ENCODE measurements around the gene COPS7B. TPM values are rescaled to one million over a fixed set of nuclear protein-coding genes. Genes with fewer than 3 reads are reported as not detected.

Gene COPS7B
- polyA plus RNA-seq, 1 of the 3 experiments (the other 2 are of a cell fraction): 60.5 TPM

- TF ChIP-seq REST (IDR thresholded peaks at IDR 0.05; ENCODE audit: low read depth, low read length): no peak
- TF ChIP-seq CHD2 (IDR thresholded peaks at IDR 0.05; ENCODE audit: low read length, partially characterized antibody): peak; percentile 93
- TF ChIP-seq, protein P1, sequence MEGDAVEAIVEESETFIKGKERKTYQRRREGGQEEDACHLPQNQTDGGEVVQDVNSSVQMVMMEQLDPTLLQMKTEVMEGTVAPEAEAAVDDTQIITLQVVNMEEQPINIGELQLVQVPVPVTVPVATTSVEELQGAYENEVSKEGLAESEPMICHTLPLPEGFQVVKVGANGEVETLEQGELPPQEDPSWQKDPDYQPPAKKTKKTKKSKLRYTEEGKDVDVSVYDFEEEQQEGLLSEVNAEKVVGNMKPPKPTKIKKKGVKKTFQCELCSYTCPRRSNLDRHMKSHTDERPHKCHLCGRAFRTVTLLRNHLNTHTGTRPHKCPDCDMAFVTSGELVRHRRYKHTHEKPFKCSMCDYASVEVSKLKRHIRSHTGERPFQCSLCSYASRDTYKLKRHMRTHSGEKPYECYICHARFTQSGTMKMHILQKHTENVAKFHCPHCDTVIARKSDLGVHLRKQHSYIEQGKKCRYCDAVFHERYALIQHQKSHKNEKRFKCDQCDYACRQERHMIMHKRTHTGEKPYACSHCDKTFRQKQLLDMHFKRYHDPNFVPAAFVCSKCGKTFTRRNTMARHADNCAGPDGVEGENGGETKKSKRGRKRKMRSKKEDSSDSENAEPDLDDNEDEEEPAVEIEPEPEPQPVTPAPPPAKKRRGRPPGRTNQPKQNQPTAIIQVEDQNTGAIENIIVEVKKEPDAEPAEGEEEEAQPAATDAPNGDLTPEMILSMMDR (IDR thresholded peaks at IDR 0.05): no peak
- no peak for TF ChIP-seq TCF12 (IDR thresholded peaks at IDR 0.05)
- TF ChIP-seq NRF1 (IDR thresholded peaks at IDR 0.05; ENCODE audit: low read depth, low read length): peak; percentile 34; the same call in 1 of the 2 replicates
- TF ChIP-seq MEF2A (IDR thresholded peaks at IDR 0.05; ENCODE audit: borderline replicate concordance, low read depth): no peak
Observed at GRCh38 chr2:231780909-231781797, 5.1 kb upstream of the COPS7B start, which contains the start of gene PDE6D (continued).

DNA sequence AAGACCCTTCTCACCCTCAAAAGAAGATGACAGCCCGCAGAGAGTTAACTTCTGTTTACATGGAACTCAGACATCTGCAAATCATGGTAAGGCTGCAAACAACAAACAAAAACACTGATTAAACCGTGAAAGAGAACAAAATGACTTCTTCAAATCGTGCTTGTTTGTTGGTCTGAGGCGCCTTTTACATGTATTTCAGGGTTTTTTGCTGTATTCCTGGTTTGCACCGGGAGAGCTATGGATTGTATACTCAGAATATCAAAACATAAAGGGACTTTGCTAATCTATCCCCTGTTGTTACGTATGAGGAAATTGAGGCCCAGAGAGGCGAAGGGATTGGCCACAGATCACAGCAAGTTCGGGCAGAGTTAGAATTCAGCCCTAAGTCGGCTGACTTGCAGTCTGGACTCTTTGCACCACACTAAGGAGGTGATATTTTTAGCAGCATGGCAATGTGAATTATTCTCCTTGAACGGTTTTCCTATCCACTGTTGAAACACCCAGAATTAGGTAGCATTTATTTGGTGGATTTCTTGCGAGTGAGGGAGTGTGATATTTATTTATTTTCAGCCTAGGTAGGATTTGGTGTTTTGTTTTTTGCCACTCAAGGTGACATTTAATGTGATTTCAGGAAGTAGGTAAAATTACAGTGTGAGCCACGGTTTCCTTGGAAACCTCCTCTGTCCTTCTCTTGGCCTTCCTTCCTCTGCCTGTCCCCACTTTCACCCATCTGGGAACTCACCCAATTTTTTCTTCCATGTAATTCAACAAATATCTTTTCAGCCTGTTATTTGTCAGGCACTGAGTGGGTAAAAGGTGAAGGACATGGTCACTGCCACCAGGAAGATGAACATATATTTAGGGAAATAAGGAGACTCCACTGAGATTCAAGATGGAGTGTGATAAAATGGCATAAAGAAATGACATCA is 4.2 kb upstream of the COPS7B start:
- peaks cover 40% of the 10 kb centered on the region for H3K79me2 ChIP-seq (ENCODE audit: insufficient read depth)
- H3K27ac ChIP-seq (ENCODE audit: low read depth in 2 of 2, low read length in 1 of 2): peak overlapping the region; percentile 64 to 89; a peak in 3 of 4 replicates
- peaks cover 1% of the 10 kb centered on the region; the same call in 1 of the 2 replicates for H4K20me1 ChIP-seq (ENCODE audit: insufficient read depth)
- TF ChIP-seq JUND (IDR thresholded peaks at IDR 0.05): no peak
- peak; percentile 21; the same call in 1 of the 2 replicates for TF ChIP-seq MAX (IDR thresholded peaks at IDR 0.05; ENCODE audit: low read depth)
- TF ChIP-seq GATA2 (CRISPR knock-in tag; IDR thresholded peaks at IDR 0.05): no peak
- TF ChIP-seq TCF12 (IDR thresholded peaks at IDR 0.05): no peak
- TF ChIP-seq ELF1 (IDR thresholded peaks at IDR 0.05): no peak
- H3K9me2 ChIP-seq: no peaks in the 10 kb centered on the region
- H3K36me3 ChIP-seq (replicated peaks in 1 of 2; ENCODE audit: control insufficient read depth in 1 of 2, insufficient read depth in 2 of 2, low read length in 1 of 2): no peaks in the 10 kb centered on the region
- ChIA-PET CTCF (interaction anchor here (0.6 to 1.4 kb wide), 5 partner anchors 12 to 149 kb away, joined by 3 to 6 read pairs (median 3); no protein-coding TSS in a partner anchor), POLR2A (no interaction called here)
- H3K4me1 ChIP-seq (ENCODE audit: control insufficient read depth in 1 of 2, insufficient read depth in 2 of 2, low read depth in 1 of 2, low read length in 1 of 2): peaks cover 9 to 21% of the 10 kb centered on the region in 2 experiments; a peak in 3 of 4 replicates
- H3K9ac ChIP-seq: peak overlapping the region; percentile 67
- 7% methylated on average over 12 of the region's 12 CpGs for whole genome bisulfite sequencing (ENCODE audit: low lambda C conversion rate)
- H3K4me2 ChIP-seq: peak overlapping the region; percentile 84
- no peaks in the 10 kb centered on the region for H3K9me3 ChIP-seq
- no peaks in the 10 kb centered on the region for H3F3A ChIP-seq (replicated peaks; ENCODE audit: insufficient read depth)
- peak overlapping the region; percentile 86 to 87 for H3K4me3 ChIP-seq (ENCODE audit: low read depth in 2 of 2, low read length in 1 of 2)
- H3K27me3 ChIP-seq (ENCODE audit: insufficient read depth): no peaks in the 10 kb centered on the region
- no peak for DNase-seq
- H2AFZ ChIP-seq (ENCODE audit: low read depth): peak overlapping the region; percentile 95

All from SK-N-SH (cell line).